Measurements from ENCODE around the gene NLGN4X.
"Not testable (repeated sequence)": the region's sequence is repeated elsewhere in the genome, so short reads cannot be mapped to it uniquely, and the experiment has no call there.

Gene NLGN4X

DNA sequence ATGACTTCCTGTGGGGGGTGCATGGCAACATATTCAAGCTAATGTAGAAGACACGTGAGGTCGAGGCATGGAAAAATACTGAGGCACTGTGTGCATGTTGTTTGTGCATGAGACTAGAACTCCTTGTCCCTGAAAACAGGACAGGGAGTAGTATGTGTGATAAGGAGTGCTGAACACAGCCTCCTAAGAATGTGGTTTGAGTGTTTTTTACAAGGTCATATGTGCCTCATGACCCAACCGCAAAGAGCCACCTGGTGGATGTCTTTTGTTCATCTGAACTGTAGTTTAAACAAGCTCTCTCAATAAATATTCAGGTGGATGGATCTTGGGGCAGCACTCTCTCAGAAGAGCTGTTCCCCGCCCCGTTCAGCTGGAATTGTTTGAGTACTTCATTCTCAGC, 226.6 kb downstream of the NLGN4X start:
- DNase-seq = no peak

- no peak for DNase-seq
These were observed 229.8 kb downstream of the NLGN4X start for GRCh38 chrX:5998901-5999300.

DNA sequence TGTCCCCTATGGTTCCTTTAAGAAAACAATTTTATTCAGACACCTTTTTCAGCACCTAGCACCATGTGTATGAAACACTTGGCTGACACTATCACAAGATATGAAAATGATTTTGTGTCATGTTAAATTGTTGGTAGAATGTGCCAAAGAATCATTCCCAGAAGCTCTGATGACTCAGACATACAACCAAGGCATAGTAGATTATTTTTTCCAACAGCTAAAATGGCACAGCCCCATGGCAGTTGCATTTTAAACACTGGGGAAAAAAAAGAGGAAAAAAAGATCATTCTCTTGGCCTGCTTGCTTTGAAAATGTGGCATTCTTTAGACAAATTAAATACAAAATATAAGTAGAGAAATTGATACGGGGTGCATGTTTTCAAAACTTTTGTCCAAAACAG, 230.2 kb downstream of the NLGN4X start:
- DNase-seq = no peak

GRCh38 chrX:5991393-5991792, 237.3 kb downstream of the NLGN4X start:
- DNase-seq = no peak

DNA sequence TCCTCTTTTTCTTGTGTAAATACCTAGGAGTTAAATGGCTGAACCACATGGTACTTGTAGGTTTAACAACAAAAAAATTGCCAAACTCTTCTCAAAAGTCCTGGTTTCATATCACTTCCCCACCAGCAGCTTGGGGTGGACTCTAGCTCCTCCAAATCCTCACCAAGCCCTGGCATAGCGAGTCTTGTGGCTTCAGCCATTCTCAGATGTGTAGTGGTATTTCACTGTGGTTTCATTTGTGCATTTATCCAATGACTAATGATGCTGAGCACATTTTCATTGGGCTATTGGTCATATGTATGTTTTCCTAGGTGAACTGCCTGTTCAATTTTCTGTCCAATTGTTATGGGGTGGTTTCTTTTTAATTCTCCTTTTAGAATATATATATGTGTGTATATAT, 249.3 kb downstream of the NLGN4X start:
- DNase-seq = no peak

DNA sequence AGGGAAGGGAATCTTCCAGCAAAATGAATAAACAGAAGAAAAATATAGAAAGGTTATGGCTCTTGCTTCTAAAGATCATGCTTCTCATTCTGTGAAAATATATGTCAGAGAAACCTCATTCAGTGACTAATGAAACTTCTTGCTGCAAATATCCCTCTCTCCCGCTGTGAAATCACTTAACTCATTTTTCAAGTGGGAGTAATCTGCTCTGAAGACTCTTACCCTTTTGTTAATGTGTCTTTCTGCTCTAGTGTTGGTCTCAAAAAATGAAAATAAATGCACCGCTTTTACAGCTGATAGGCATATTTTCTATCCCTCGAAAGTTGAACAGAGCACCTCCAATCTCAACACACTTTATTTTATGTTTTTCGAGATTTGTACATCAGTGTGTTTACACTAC, 252.3 kb downstream of the NLGN4X start:
- no peak for DNase-seq

- no peak for DNase-seq
These were observed 257.4 kb downstream of the NLGN4X start for GRCh38 chrX:5971300-5971699.

DNA sequence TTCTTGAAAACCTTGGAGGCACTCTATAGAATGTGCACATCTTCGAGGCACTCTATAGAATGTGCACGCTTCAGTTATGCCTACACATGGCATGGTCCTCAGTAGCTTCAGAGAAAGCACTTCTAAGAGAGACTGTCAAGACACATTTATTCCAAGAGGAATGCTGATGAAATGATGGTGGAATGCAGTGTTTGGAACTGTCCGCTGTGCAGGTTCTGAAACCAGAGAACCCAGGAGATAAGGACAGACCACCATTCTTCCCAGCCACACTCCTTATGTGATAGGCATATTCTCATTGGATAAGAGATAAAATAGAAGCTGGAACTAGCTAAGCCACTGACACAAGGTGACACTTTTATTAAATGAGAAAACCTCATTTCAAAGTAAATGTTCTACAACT, 263.3 kb downstream of the NLGN4X start:
- no peak for DNase-seq

DNA sequence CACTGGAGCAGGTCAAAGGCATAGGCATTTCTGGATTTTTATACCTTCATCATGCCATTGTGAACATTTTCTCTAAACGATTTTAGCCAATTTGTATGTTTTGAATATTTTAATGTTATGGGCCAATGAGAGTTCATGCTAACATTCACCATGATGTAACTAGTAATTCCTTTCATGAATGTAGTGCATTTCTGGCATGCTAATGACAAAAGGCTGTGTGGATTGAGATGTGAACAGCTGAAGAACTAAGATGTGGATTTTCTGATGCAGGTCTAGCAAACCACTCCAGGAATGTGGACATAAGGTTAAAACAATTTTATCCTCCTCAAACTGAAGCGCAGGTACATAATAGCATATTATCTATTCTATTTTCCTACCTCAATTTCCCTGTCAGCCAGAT, 269.4 kb downstream of the NLGN4X start:
- no peak for DNase-seq

DNA sequence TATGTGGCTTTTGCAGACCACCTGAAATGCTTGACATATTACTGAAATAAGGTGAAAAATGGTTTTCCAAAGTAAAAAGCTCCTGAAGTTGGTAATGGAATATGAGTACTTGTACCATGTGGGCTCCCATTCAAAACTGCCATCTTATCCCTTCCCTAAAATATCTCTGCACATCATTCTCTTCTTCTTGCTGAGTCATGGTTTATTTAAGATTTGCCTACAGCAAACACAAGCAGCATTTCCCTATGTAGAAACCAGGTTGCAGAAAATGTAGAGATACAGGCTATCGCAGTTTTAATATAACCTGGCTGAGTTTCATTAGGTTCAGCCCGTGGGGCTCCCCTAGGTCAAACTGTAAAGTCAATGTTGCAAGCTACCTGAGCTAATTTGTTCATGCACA, 270.1 kb downstream of the NLGN4X start:
- no peak for DNase-seq

GRCh38 chrX:5957506-5957905, 271.2 kb downstream of the NLGN4X start:
- DNase-seq = no peak

GRCh38 chrX:5936438-5936837, 292.2 kb downstream of the NLGN4X start:
- no peak for DNase-seq

DNA sequence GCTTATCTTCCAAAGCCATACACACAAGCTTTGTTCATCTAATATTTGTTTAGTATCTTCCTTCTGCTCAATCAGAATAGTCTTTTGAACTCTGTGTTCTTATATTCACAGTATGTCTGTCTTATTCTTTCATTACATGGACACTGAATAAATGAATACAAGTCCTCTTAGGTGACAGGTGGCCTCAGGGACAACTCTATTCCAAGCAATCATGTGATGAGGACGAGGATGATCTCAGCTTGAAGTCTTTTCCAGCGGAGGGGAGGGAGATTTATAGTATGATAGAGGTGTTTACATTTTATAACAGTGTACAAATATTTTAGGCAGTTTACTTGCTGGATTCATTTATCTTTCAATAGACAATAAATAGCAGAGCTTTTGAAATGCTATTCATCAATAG, 300.4 kb downstream of the NLGN4X start:
- no peak for DNase-seq

- no peak for DNase-seq
These were observed 311.7 kb downstream of the NLGN4X start for GRCh38 chrX:5916945-5917344.

DNA sequence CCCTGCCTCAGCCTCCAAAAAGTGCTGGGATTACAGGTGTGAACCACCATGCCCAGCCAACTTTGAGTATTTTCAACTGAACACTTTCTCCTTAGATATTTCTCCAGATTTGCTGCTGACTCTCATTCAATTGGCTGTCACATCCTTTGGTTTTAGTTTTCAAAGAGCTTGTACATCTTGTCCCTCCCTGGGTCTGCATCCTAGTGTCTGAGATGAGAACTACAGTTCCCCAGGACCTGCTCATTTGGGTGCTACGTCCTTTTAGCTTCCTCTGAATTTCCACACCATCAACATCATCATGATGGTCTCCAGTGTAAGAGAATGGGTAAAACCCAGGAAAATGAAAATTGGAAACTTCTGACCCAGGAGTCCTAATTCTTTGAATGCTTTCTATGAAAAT, 312.9 kb downstream of the NLGN4X start:
- DNase-seq = no peak

DNA sequence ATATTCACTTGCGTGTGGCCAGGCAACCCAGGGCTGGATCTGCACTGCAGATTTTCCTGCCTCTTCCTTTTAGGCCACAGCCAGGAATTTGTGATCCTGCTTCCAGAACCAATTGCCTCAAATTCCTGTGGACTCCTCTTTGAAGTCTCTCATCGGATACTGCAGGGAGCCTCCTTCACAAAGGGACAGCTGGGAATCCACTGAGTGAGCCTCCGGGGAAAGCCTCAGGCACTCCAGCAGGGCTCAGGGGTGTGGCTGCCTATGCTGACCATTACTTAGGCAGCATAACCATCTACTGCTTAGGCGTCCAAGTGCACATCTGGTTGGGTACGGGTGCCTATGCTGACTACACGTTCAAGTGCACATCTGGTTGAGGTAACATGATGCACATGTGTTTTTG, 321.5 kb downstream of the NLGN4X start:
- DNase-seq = no peak

GRCh38 chrX:5903586-5904190, 325.0 kb downstream of the NLGN4X start:
- DNase-seq = not testable (repeated sequence)

- DNase-seq = no peak
These were observed 330.2 kb downstream of the NLGN4X start for GRCh38 chrX:5898463-5898862.

DNA sequence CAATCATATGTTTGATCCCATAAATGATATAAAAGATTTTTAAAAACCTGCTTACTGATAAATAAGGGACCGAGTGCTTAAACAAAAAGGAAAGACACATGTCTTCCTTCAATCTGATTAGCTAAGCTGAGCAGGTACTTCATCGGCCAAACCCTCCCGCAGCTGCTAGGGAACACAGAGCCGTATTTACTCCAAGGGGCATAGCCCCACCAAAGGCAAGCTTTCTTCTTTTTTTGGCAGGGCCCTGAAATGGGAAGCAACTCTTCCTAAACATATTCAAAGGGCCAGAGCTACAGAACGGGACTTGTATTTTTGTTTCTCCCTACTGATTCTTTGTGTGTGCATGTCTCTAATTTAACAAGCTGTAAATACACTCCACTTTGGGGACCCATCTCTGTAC, 337.3 kb downstream of the NLGN4X start:
- no peak for DNase-seq

GRCh38 chrX:5876984-5877596, 351.6 kb downstream of the NLGN4X start:
- no peak for DNase-seq

- DNase-seq = no peak
These were observed 358.4 kb downstream of the NLGN4X start for GRCh38 chrX:5870238-5870637.

DNA sequence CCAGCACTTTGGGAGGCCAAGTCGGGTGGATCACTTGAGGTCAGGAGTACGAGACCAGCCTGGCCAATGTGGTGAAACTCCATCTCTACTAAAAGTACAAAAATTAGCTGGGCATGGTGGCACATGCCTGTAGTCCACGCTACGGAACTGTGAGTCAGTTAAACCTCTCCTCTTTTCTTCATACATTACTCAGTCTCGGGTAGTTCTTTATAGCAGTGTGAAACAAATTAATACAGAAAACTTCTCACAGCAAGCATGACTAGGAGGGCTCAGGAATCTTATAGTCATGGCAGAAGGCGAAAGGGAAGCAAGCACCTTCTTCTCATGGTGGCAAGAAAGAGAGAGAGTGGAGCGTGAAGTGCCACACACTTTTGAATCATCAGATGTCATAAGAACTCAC, 358.9 kb downstream of the NLGN4X start:
- DNase-seq = no peak

GRCh38 chrX:5867778-5868177, 360.9 kb downstream of the NLGN4X start:
- DNase-seq = no peak

- DNase-seq = no peak
These were observed 371.4 kb downstream of the NLGN4X start for GRCh38 chrX:5857232-5857631.

GRCh38 chrX:5852941-5853340, 375.7 kb downstream of the NLGN4X start:
- no peak for DNase-seq
